ENCODE measurements around the gene COX7A1.
"Not testable (repeated sequence)": the region's sequence is repeated elsewhere in the genome, so short reads cannot be mapped to it uniquely, and the experiment has no call there.

COX7A1 gene

DNA sequence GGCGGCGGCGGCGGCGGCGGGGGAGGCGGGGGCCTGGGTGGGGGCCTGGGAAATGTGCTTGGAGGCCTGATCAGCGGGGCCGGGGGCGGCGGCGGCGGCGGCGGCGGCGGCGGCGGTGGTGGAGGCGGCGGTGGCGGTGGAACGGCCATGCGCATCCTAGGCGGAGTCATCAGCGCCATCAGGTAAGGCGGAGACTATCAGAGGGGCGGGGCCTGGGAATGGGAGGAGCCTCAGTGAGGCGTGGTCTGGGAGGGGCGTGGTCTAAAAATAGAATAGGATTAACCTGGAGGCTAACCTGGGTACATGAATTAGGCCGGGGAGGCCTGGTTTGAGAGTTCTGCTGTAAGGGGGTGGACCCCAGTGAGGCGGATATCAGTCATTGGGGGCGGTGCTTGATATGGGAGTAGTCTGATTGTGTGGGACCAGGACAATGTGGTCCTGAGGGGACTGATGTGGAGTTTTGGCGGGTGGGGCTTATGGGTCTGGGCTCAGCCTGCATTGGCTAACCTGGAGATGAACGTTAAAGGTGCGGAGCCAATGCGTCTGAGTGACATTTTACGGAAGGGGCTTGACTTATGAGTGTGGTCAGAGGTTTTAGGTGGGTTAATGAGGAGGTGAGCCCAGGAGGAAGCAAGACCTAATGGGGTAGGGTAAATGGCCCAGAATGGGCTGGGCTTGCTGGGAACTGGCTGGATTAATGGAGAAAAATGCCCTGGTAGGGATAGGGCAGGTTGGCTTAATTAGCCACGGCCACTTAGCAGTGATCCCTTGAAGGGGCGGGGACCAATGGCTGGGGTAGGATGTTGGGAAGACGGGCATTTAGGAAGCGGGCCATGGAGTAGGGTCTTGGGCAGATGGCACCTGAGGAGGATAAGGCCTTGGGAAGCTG, 11.0 kb downstream of the COX7A1 start:
- peak; percentile 91 for DNase-seq (ENCODE audit: low spot score)

DNA sequence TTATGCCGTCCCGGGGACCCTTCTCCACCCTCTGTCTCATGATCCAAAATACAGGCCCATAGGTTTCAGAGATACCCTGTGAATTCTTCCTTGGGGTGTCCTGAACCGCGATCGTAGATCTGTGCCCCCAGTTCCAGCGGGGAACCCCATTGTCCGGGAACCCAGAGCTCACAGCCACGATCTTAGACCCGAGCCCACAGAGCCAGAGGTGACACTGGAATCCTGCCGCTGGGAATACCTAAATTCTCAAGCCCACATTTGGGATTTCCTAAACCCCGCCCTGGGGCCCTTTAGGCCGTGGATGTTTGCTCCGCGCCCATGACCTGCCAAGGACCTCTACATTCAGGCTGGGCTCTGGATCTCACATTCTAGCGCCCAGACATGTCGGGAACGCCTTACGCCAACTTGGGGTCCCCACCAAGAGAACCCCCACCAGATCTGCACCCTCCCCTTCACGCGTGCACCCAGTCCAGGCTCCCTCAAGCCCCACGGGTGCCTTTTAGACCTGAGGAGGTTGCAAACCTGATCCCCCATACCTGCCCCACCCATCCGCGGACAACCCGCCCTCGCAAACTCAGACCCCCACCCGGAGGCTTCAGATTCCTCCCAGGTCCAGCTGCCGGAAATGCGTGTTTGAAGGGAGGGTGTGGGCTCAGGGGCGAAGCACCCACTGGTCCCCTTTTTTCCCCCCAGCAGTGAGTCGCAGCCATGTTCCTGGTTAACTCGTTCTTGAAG, 11.8 kb downstream of the COX7A1 start:
- peak; percentile 86 for DNase-seq (ENCODE audit: low spot score)

DNA sequence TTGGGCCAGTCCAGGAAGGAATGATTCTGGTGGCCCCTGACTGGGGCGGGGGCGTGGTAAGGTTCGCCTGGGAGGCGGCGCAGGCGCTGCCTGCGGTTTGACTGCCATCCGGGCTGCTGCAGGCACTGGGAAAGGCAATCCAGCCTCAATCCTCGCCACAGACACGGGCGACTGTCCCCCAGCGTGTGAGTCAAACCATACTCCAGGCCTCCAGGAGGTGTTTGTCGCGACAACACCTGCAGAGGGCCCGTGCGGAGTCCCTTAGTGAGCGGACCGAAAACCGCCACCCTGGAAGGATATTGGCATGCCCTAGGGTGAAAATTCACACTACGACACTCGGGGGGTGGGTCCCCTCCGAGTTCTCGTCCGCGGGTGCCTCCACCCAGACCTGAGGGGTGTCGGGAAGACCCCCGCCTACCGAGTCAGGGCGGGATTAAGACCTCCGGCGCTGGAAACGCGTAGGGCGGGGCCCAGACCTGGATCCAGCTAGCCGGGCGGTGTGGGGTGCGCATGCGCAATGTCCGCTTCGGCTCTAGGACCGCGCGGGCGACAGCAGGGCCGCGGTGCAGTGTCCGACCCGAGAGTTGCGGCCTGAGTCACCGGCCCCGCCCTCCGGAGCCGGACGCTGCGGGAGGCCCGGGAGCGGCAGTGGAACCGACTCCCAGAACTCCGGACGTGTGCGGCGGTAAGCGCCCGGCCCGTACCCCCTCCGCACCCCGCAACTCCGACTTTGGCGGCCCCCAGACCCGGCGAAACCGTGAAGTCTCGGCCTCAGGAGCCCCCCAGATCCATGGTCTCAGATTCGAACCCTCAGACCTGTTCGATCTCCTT, 12.6 kb downstream of the COX7A1 start, which contains the start of gene CAPNS1:
Gene CAPNS1 (plus strand): TSS at position 594 of the 831 bp plus-strand sequence. CDS start 946 bp downstream, outside the sequence.
- peak; percentile 92 for DNase-seq (ENCODE audit: low spot score)

DNA sequence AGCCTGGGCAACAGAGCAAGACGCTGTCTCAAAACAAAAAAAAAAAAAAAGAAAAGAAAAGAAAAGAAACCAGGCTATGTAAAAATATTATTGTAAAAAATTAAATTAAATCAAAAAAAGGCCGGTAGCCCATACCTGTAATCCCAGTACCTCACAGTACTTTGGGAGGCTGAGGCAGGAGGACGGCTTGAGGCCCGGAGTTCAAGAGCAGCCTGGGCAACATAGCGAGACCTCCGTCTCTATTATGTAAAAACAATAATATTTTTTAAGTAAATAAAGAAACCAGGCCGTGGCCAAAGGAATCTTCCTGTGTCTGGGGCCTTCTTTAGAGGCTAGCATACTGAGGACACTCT, 13.2 kb downstream of the COX7A1 start:
- DNase-seq (ENCODE audit: low spot score) = no peak

DNA sequence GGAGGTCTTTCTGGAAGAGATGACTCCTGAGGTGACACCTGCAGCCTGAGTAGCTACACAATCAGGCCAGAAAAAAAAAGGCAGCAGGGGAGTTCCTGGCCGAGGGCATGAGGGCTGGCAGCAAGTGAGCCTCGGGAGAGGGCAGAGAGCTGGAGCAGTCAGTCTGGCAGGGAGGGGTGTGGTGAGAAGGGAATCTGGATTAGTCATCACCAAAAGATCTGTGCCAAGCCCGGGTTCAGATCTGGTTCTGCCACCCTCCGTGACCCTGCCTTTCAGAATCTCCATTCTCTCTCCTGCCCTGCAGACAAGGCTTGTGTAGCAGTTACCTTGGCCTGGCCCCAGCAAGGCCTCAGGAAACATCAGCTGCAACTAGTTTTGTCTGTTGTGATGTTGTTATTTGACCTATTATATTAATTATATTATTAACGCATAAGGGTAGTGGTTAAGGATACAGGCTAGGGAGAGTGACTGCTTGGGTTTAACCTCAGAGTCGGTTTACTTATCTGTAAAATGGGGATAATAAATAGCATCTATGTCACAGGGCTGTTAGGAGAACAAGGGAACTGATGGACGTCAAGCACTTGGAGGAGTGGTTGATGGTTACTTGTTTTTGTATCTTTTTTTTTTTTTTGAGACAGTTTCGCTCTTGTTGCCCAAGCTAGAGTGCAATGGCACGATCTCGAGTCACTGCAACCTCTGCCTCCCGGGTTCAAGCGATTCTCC, 15.1 kb downstream of the COX7A1 start:
- no peak for DNase-seq (ENCODE audit: low spot score)

DNA sequence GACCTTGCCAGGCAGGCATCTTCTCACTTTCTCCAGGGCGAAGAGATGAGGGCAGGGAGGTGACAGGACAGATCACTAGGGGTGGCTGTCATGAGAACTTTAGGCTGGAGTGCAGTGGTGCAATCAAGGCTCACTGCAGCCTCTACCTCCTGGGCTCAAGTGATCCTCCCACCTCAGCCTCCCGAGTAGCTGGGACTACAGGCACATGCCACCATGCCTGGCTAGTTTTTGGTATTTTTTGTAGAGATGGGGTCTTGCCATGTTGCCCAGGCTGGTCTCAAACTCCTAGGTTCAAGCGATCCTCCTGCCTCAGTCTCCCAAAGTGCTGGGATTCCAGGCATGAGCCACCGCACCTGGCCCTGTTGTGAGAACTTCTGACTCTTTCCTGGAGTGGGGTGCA, 17.4 kb downstream of the COX7A1 start:
- DNase-seq (ENCODE audit: low spot score) = not testable (repeated sequence)

DNA sequence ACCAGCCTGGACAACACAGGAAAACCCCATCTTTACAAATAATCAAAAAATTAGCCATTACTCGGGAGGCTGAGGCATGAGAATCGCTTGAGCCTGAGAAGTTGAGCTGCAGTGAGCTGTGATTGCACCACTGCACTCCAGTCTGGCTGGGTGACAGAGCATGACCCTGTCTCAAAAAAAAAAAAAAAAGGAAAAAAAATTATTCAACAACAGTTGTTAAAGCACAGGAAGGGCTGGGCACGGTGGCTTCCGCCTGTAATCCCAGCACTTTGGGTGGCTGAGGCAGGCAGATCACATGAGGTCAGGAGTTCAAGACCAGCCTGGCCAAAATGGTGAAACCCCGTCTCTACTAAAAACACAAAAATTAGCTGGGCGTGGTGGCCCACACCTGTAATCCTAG, 21.0 kb downstream of the COX7A1 start:
- not testable (repeated sequence) for DNase-seq (ENCODE audit: low spot score)

DNA sequence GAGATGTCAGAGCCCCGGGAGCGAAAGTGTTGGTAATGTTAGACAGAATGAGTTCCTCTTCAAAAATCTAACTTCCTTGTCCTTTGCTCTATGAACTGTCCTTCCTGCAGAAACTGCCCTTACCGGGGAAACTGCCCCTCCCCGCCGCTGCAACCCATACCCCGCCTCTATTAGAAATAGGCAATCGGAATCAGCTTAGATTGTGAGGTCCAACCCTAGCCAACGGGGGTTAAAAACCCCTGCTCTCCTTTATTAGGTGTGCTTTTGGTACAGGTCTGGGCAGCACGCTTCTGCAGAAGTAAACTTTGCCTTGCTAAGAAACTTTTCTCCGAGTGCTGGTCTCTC, 23.9 kb downstream of the COX7A1 start:
- no peak for DNase-seq (ENCODE audit: low spot score)

DNA sequence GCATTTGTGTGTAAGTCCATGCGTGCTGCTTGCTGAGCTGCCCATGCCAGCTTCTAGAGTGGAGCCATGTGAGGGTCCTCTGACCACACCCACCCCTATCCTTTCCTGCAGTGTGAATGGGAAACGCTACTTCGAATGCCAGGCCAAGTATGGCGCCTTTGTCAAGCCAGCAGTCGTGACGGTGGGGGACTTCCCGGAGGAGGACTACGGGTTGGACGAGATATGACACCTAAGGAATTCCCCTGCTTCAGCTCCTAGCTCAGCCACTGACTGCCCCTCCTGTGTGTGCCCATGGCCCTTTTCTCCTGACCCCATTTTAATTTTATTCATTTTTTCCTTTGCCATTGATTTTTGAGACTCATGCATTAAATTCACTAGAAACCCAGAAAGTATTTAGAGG, 26.7 kb downstream of the COX7A1 start:
- DNase-seq (ENCODE audit: low spot score) = no peak

DNA sequence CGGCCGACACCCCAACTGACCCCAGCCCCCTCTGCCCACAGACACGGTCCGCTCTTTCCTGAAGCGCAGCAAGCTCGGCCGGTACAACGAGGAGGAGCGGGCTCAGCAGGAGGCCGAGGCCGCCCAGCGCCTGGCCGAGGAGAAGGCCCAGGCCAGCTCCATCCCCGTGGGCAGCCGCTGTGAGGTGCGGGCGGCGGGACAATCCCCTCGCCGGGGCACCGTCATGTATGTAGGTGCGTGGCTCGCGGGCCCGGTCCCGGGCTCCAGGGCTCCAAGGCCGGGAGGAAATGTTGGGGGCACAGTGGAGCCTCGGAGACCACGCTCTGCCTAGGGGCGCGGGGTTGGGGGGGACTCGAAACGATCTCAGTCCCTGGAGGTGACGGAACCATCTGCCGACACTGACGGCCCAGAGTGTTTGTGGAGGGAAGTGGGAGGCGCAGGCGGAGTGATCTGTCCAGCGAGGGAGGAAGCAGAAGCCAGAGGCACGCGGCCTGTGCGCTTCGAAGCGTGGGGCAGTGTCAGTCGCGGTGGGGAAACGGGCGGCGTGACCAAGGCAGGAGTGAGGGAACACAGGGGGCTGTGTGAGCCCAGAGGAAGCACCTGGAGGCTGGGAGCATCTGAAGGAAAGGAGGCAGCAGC, 30.6 kb downstream of the COX7A1 start:
- no peak for DNase-seq (ENCODE audit: low spot score)

DNA sequence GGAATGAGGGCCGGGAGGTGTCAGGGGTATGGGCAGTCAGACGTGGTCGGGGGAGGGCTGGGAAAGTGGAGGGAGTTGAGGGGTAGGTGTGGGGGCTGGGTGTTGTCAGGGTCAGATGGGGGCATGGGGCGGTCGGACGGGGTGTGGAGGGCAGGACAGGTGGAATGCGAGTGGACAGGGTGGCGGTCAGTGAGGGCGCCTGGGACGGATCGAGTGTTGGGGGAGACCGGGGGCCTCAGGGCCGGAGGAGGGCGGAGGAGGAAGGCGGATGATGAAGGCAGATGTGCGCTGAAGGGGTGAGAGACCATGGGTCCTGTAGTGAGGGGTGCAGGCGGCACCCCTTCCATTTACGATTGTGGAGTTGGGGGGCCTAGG, 31.3 kb downstream of the COX7A1 start:
- no peak for DNase-seq (ENCODE audit: low spot score)

DNA sequence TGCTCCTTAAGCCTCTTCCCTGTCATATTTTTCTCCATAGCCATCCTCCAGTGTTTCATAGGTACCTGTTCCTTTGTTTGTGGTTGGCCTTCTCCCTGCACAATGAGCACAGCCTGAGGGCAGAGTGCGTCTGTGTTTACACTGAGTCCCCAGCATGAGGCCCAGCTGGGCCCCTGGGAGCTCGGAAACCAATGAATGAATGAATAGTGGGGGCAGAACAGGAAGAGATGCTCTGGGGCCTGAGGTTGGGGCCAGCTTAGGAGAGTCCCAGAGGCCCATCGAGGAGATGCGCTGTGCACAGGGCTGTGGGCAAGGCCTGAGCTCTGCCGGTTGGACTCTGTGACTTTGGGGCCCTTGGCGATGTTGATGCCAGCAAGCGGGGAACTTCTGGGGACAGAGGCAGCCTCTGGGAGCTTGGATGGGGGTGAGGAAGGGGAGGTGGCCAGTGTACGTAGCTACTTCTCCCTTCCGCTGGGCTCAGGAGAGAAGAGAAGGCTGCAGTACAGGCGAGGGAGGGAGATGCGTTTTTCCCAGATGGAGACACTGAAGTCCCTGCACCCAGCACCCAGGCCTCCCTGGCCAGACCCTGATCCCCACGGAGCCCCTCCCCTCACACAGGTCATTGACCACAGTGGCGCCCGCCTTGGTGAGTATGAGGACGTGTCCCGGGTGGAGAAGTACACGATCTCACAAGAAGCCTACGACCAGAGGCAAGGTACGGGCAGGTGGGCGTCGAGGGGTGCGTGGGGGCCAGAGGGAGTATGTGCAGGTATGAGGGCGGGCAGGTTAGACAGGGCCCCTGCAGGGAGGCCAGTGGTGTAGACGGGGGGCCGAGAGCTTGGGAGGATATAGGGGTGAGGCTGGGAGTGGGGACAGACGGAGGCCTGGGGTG, 31.9 kb downstream of the COX7A1 start:
- DNase-seq (ENCODE audit: low spot score) = no peak

DNA sequence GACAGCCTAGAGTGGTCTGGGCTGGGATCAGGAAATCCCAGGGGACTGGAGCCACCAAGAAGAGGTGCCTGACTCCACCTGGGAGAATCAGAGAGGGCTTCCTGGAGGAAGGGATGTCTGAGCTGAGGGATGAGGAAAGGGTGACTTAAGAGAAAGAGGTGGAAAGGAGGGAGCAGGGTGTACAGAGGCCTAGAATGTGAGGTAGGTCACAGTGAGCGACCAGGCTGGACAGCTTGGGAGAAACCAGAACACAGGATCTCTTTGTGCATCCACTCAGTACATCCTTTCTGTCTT, 36.0 kb downstream of the COX7A1 start:
- DNase-seq (ENCODE audit: low spot score) = no peak

DNA sequence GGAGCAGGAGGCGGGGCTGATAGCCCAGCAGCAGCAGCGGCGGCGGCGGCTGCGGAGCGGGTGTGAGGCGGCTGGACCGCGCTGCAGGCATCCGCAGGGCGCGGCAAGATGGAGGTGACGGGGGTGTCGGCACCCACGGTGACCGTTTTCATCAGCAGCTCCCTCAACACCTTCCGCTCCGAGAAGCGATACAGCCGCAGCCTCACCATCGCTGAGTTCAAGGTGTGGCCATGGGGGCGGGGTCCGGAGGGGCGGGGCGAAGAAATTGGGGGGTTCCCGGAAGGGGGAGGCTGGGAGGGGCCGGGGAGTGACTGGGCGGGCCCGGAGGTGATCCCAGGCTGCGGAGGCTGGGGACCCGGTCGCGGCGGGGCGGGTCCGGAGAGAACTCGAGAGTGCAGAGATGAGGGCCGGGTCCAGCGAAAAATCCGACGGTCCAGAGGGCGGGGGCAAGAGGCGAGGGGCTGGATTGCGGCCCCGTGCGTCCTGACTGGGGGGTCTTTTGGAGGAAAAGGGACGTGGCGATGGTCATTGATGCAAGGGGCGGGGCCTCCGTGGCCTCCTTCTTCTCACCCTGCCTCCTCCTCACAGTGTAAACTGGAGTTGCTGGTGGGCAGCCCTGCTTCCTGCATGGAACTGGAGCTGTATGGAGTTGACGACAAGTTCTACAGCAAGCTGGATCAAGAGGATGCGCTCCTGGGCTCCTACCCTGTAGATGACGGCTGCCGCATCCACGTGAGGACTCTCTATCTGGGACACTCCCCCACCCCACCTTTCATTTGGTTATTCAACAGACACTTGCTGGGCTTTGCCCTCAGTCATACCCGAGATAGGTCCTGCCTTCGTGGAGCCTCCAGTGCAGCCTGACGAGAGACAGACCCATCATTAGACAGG, 36.5 kb downstream of the COX7A1 start, which contains the start of gene TBCB:
Gene TBCB (plus strand): TSS at position 16 of the 891 bp plus-strand sequence. CDS start 93 bp downstream, at position 109.
- peak; percentile 53 for DNase-seq (ENCODE audit: low spot score)

DNA sequence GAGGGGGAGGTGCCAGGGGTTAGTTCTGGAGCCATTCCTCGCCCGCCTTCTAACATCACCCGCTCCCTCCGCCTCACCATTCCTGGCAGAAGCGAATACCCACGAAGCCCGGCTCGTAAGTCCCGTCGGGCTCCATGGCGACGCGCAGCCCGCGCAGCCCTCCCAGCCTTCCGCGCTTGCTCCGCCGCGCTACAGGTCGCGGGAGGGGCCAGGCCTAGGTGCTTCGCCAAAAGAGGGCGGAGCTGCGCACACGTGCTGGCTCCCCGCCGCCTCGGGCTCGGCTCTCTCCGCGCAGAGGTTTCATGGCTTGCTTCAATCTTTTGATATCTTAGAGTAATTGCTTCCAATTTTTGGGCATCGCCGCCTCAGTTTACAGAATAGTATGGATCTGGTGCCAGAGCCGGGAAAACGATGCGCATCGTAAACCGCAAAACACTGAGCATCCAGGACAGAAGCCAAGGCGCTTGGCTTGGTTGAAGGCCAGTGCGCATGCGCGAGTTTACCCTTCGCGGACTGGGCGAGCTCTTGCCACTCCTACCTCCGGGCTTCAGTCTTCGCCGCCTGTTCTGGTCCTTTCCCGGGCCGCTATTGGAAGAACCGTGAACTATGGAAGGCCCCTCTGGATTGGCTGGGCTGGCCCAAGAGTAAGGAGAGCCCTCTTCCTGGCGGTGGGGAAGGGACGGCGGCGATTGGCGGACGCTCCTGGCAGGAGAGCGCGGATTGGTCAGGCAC, 37.4 kb downstream of the COX7A1 start, which contains the start of gene POLR2I:
Gene POLR2I (minus strand): TSS at position 155 of the 732 bp plus-strand sequence. CDS start 19 bp downstream, at position 136.
- peak; percentile 100 for DNase-seq (ENCODE audit: low spot score)

DNA sequence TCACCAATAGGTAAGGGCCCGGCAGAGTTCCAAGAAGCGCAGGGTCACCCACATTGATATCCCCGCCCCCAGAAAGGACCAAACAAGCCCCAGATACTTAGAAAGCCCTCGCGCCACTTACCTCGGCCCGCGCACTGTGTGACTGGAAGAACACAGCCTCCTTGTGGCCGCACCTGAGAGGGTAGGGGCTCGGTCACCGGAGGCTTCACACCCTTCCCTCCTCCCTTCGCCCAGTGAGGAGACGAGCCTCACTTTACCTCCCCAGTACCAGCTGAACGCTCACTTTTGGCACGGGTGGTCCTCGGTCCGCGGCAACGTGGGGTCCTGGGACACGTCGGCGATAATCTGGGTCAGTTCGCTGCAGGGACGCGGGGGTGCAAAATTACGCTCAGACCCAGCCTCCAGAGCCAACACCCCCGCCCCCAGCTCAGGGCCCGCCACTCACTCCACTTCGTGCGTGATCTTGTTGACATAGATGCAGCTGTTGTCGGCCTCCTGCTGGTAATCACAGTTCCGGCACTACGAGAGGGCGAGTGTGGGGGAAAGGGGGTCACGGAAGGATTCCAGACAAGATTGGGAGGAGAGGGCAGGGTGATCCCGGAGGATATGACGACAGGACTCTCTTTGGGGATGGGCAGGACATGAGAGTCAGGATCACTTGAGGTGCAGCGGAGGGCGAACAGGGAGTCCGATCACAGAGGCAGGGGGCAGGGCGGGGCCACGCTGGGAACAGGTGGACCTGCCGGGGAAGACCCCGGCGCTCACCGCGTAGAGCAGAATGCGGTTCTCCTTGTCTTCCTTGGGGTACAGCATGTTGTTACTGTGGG, 38.1 kb downstream of the COX7A1 start:
- peak; percentile 41 for DNase-seq (ENCODE audit: low spot score)

DNA sequence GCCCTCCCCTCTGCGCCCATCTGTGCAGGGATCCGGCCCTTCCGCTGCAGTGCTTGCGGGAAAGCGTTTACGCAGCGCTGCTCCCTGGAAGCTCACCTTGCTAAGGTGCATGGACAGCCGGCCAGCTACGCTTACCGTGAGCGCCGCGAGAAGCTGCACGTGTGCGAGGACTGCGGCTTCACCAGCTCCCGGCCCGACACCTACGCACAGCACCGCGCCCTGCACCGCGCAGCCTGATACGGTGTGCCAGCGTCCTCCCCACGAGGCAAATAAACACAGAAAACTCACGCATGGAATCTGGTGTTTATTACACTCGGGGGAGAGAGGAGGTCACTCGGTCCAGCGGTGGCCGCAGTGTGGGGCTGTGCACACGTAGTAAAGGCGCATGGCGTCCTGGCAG, 38.8 kb downstream of the COX7A1 start:
- no peak for DNase-seq (ENCODE audit: low spot score)

DNA sequence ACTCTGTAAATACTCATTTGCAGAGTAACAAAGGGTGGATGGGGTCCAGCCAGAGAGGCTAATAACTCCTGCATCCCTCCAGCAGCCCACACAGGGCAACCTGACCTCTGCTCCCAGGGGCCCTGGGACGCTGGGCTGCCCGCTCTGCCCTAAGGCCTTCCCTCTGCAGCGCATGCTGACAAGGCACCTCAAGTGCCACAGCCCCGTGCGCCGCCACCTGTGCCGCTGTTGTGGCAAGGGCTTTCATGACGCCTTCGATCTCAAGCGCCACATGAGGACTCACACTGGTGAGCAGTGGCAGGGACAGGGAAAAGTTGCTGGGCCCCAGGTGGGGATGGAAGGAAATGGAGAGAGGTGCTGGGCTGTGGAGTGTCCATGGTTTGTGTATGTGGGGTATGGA, 39.6 kb downstream of the COX7A1 start:
- DNase-seq (ENCODE audit: low spot score) = no peak
